ENCODE results near the gene NPW. TPM values are rescaled to one million over a fixed set of nuclear protein-coding genes. Genes with fewer than 3 reads are reported as not detected.
A peak's percentile ranks its signal among the peaks of the same experiment; 100 is the strongest.
"Not testable (repeated sequence)": the region's sequence is repeated elsewhere in the genome, so short reads cannot be mapped to it uniquely, and the experiment has no call there.

Gene NPW
- total and polyA plus RNA-seq, 8 donors = 0.55 to 12.4 (median 2.0) TPM; not detected in 4

DNA sequence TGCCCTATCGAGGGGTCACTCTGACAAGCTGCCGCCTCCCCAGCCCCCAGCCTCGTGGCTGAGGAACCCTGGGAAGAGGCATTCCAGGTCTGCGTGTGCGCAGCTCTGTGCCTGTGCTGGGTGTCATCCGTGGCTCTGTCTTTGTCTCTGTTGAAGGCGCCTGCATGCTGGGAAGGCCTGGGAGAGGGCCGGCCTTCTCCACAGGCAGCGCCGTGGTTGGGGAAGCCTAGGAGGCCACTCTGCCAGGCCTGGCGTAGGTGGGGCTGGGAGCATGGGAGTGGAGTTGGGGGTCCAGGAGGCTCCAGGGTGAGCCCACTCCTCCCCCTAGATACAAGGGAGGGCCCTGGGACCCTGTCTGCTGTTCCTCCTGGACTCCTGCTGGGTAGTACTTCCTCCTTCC is 10.5 kb downstream of the NPW start:
- TF ChIP-seq EP300 (IDR thresholded peaks at IDR 0.05) (no peak), POLR2A (IDR thresholded peaks at IDR 0.05) (no peak), POLR2AphosphoS5 (IDR thresholded peaks at IDR 0.05) (no peak)
- TF ChIP-seq, protein P1, sequence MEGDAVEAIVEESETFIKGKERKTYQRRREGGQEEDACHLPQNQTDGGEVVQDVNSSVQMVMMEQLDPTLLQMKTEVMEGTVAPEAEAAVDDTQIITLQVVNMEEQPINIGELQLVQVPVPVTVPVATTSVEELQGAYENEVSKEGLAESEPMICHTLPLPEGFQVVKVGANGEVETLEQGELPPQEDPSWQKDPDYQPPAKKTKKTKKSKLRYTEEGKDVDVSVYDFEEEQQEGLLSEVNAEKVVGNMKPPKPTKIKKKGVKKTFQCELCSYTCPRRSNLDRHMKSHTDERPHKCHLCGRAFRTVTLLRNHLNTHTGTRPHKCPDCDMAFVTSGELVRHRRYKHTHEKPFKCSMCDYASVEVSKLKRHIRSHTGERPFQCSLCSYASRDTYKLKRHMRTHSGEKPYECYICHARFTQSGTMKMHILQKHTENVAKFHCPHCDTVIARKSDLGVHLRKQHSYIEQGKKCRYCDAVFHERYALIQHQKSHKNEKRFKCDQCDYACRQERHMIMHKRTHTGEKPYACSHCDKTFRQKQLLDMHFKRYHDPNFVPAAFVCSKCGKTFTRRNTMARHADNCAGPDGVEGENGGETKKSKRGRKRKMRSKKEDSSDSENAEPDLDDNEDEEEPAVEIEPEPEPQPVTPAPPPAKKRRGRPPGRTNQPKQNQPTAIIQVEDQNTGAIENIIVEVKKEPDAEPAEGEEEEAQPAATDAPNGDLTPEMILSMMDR (IDR thresholded peaks at IDR 0.05) = no peak
- intact Hi-C loops (cut with DNase I; ENCODE audit: low total_unique reads) = no loop called here
- peak overlapping the region in 3 of 4 donors; percentile 72 to 92 (median 83) for H3K4me3 ChIP-seq
- H3K9me3 ChIP-seq = no peaks in the 10 kb centered on the region
- peaks cover 59 to 82% (median 77%) of the 10 kb centered on the region in 4 donors for H3K4me1 ChIP-seq
- H3K27me3 ChIP-seq = peaks cover 0 to 7% (median 0%) of the 10 kb centered on the region in 3 donors
- peak overlapping the region in 3 of 5 donors; percentile 88 to 95 (median 92) for H3K27ac ChIP-seq
- DNase-seq = no peak
- H3K36me3 ChIP-seq = peaks cover 4 to 27% (median 15%) of the 10 kb centered on the region in 4 donors
- 71 to 86% (median 85%) methylated on average over 1 to 11 of the region's 11 CpGs for WGBS, 5 donors

DNA sequence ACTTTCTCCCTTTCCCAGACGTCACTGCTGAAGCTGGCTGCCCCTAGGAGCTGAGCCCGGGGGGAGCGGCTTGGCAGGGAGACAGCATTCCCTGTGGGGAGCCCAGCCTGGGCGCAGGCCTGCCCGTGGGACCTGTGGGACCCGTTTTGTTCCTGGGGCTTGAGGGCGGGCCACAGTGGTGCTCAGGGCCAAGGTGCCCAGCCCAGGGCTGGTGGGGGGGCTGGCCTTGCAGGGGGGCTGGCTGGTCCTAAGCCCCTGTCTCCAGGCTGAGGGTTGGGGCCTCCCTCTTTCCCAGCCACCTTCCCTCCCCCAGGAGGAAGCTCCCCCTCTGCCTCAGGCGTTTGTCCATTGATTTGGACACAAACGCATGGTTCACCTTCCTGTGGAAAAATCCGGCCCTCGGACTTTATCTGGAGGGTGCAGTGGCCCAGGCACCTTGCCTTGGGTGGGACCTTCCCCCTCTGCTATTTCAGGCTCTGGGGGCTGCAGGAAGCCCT is 11.5 kb downstream of the NPW start:
- TF ChIP-seq, protein P1 (IDR thresholded peaks at IDR 0.05) = no peak
- TF ChIP-seq POLR2A (IDR thresholded peaks at IDR 0.05) (no peak), POLR2AphosphoS5 (IDR thresholded peaks at IDR 0.05) (no peak), EP300 (IDR thresholded peaks at IDR 0.05) (no peak)
- Histone ChIP-seq H3K9me3 (no peaks in the 10 kb centered on the region), H3K27me3 (peaks cover 0 to 7% (median 0%) of the 10 kb centered on the region in 3 donors), H3K36me3 (peaks cover 4 to 27% (median 15%) of the 10 kb centered on the region in 4 donors), H3K4me3 (peak overlapping the region in 1 of 4 donors; percentile 6), H3K27ac (peak overlapping the region; percentile 34 to 95 (median 89)), H3K4me1 (peaks cover 67 to 88% (median 82%) of the 10 kb centered on the region in 4 donors)
- DNase-seq = peak in 1 of 2 donors; percentile 20
- 50 to 65% (median 57%) methylated on average over 10 to 11 of the region's 11 CpGs for WGBS, 5 donors
- intact Hi-C loops (cut with DNase I; ENCODE audit: low total_unique reads) = no loop called here

DNA sequence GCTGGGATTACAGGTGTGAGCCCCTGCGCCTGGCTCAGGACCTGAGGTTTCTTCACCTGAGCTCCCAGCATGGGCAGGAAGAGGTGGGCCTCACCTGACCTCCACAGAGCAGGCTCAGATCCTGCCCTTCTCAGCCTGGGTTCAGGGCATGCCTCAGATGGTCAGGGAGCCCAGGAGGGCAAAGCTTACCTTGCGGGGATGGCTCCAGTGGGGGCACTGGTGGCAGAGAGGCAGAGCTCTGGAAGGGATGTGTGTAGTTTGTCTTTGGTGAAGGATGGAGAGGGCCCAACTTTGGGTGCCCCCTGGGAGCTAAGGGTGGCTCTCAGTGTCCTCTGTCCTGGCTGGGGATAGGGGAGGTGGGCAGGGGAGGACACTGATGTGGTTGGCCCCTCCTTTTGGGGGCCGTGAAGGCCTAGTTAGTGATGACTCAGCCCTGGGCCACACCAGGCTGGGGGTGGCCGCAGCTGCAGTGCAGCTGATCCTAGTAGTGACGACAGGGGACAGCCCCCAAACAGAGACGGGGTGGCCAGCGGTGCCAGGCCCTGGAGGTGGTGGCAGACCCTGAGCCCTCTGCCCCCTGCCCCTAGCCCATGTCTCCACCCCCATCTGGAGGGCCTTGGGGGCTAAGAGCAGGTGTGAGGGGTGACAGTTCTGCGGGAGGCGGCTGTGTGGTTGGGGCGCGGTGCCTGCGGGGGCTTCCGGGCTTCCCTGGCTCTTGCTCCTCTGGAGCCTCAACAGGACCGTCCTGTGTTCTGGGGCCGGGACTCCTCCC is 12.9 kb downstream of the NPW start:
- Histone ChIP-seq H3K27me3 (peaks cover 0 to 1% (median 0%) of the 10 kb centered on the region in 3 donors), H3K4me3 (peak overlapping the region; percentile 31 to 41 (median 36)), H3K36me3 (peaks cover 12 to 32% (median 23%) of the 10 kb centered on the region in 4 donors), H3K27ac (peak overlapping the region; percentile 88 to 95 (median 90)), H3K4me1 (peaks cover 67 to 91% (median 85%) of the 10 kb centered on the region in 4 donors), H3K9me3 (no peaks in the 10 kb centered on the region)
- intact Hi-C loops (cut with DNase I; ENCODE audit: low total_unique reads) = no loop called here
- WGBS, 5 donors = 48 to 68% (median 65%) methylated on average over 7 to 15 of the region's 15 CpGs
- TF ChIP-seq POLR2A (IDR thresholded peaks at IDR 0.05) (no peak), POLR2AphosphoS5 (IDR thresholded peaks at IDR 0.05) (no peak), EP300 (IDR thresholded peaks at IDR 0.05) (no peak)
- TF ChIP-seq, protein P1 (IDR thresholded peaks at IDR 0.05) = no peak
- peak in 1 of 2 donors; percentile 48 for DNase-seq

DNA sequence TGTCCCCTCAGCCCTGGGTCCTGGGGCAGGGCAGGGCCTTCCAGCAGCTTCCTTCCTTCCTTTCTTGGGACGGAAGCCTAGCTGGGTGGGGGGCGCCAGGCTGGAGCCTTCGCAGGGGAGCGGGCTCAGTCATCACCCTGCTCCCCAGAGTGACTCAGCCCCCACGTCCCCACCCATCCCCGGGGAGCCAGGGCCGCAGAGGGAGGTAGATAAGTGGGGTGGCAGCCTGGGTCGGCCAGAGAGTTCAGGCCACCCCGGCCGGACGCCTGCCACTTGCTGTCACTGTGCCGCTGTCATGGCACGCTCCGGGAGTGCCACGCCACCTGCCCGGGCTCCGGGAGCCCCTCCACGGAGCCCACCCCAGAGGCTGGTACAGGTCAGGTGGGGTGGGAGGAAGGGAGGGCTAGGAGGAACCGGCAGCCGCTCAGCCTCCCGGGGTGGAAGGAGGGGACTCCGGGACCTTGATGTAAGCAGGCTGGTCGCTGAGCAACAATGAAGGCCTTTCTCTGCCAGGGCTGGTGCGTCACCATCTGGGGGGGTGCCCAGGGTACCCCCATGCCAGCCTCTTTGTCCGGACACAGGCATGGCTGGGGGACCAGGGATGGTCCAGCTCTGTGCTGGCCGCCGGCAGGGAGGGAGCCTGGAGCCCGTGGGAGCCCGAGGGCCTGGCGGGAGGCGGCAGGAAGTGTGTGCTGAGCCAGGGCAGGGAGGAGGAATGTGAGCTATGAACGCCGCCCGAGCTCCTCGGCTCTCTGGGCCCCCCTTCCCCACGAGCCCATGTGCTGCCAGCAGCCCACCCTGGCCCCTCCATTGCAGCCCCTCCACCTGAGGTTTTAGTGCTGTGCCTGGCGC is 13.7 kb downstream of the NPW start:
- no peaks in the 10 kb centered on the region for H3K27me3 ChIP-seq
- peak; percentile 64 to 87 for DNase-seq

DNA sequence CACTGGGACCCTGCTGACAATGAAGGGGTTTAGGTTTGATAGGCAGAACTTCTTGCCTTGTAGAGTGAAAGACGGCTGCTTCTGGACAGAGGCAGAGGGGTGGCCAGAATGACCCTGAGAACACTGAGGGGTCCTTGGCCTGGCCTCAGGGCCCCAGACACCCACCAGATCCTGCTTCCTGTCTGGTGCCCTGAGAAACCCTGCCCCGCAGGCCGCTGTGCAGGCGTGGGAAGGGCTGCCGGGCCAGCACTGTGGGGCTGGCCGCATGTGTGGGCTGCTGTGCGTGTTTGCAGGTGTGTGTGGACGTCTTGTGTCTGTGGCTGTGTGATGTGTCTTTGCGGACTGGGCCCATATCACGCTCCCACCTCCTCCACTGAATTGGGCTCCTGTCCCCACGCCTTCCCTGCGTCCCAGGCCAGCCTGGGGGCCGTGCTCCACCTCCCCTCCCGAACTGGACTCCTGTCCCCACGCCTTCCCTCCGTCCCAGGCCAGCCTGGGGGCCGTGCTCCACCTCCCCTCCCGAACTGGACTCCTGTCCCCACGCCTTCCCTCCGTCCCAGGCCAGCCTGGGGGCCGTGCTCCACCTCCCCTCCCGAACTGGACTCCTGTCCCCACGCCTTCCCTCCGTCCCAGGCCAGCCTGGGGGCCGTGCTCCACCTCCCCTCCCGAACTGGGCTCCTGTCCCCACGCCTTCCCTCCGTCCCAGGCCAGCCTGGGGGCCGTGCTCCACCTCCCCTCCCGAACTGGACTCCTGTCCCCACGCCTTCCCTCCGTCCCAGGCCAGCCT is 14.5 kb downstream of the NPW start:
- DNase-seq = peak in 1 of 2 donors; percentile 48
- peaks cover 60 to 91% (median 85%) of the 10 kb centered on the region in 4 donors for H3K4me1 ChIP-seq
- H3K27ac ChIP-seq = peak overlapping the region; percentile 88 to 95 (median 90)
- intact Hi-C loops (cut with DNase I; ENCODE audit: low total_unique reads); H3K27me3 ChIP-seq; H3K9me3 ChIP-seq: not testable (repeated sequence)
- 4 to 50% (median 33%) methylated on average over 7 to 15 of the region's 32 CpGs for WGBS, 5 donors
- H3K36me3 ChIP-seq = peaks cover 15 to 43% (median 29%) of the 10 kb centered on the region in 4 donors
- peak overlapping the region; percentile 31 to 41 (median 36) for H3K4me3 ChIP-seq

More for the DNA sequence above, 13.7 kb downstream of the NPW start:
- intact Hi-C loops (cut with DNase I; ENCODE audit: low total_unique reads) = no loop called here
- H3K9me3 ChIP-seq = no peaks in the 10 kb centered on the region
- peak overlapping the region; percentile 31 to 41 (median 36) for H3K4me3 ChIP-seq
- H3K27ac ChIP-seq = peak overlapping the region; percentile 88 to 95 (median 90)
- TF ChIP-seq POLR2A (IDR thresholded peaks at IDR 0.05) = no peak
- peak in 2 of 3 donors; percentile 31 for TF ChIP-seq POLR2AphosphoS5 (IDR thresholded peaks at IDR 0.05)
- TF ChIP-seq, protein P1 (IDR thresholded peaks at IDR 0.05) = no peak
- TF ChIP-seq EP300 (IDR thresholded peaks at IDR 0.05) = no peak
- peaks cover 15 to 38% (median 29%) of the 10 kb centered on the region in 4 donors for H3K36me3 ChIP-seq
- 12 to 19% (median 14%) methylated on average over 13 to 37 of the region's 37 CpGs for WGBS, 5 donors
- H3K4me1 ChIP-seq = peaks cover 60 to 91% (median 85%) of the 10 kb centered on the region in 4 donors

Data from stomach (tissue), 9 donors.